Spinal cord (tissue), 10 donors: ENCODE measurements around the gene LSP1. TPM values are rescaled to one million over a fixed set of nuclear protein-coding genes. Genes with fewer than 3 reads are reported as not detected.
A peak's percentile ranks its signal among the peaks of the same experiment; 100 is the strongest.
"Not testable (repeated sequence)": the region's sequence is repeated elsewhere in the genome, so short reads cannot be mapped to it uniquely, and the experiment has no call there.

Experiments used
- DNase-seq, 6 donors: peaks; one replicate each; pipeline versions ENCODE4 v3.0.0 to v3.0.0-alpha.2; 2013 to 2015; ENCODE audit warnings: low spot score in 6 of 6, low read depth in 4 of 6
- H3K27ac ChIP-seq: one replicate; pipeline ENCODE4 v1.5.1; 2013; ENCODE audit warnings: low read depth, low read length, control low read depth
- H3K27me3 ChIP-seq: one replicate; pipeline ENCODE4 v1.6.1; 2013; ENCODE audit warnings: low read length; ENCODE audit not compliant: control insufficient read depth, insufficient read depth
- H3K36me3 ChIP-seq: one replicate; pipeline ENCODE4 v1.6.1; 2013; ENCODE audit warnings: low read length; ENCODE audit not compliant: control insufficient read depth, insufficient read depth
- H3K4me1 ChIP-seq: one replicate; pipeline ENCODE4 v1.6.1; 2013; ENCODE audit warnings: low read length; ENCODE audit not compliant: control insufficient read depth, insufficient read depth
- H3K4me3 ChIP-seq: one replicate; pipeline ENCODE4 v1.5.1; 2013; ENCODE audit warnings: low read depth, low read length, control low read depth
- H3K9me3 ChIP-seq: one replicate; pipeline ENCODE4 v1.6.1; 2013; ENCODE audit warnings: low read length; ENCODE audit not compliant: control insufficient read depth, insufficient read depth
- WGBS: methylation state at CpG from one replicate; pipeline ENCODE4 v1.1.5; 2013; ENCODE audit warnings: missing lambda C conversion rate; ENCODE audit not compliant: insufficient coverage; 5-methylcytosine and 5-hydroxymethylcytosine counted together
- polyA plus RNA-seq, 2 donors: library from polyadenylated mRNA; unstranded; fragments of 120-200 nt; gene quantifications; one replicate each; pipeline ENCODE4 v1.2.1, GENCODE V29; 2013; ENCODE audit not compliant: insufficient read length in 2 of 2
- small RNA-seq: library from RNA; depleted of rRNA; stranded (forward); fragments of <200 nt; gene quantifications from one replicate; pipeline ENCODE3, GENCODE V24; 2014; ENCODE audit warnings: low replicate concordance
- total RNA-seq, 2 donors: library from RNA; depleted of rRNA in 1 of 2; stranded (reverse); fragments of 120-200 nt in 1 of 2; fragments of >200 nt in 1 of 2; gene quantifications; one replicate each; pipeline versions ENCODE4 v1.2.3 to v1.2.4, GENCODE V29; 2013 to 2014
- donor health status: healthy.

Gene LSP1
- total and polyA plus RNA-seq, 4 donors: 2.1 to 10.6 (median 7.9) TPM

GRCh38 chr11:1939006-1939625, 86.2 kb downstream of the LSP1 start:
- H3K36me3 ChIP-seq: no peaks in the 10 kb centered on the region
- no peak overlapping the region for H3K4me3 ChIP-seq
- WGBS: 46% methylated on average over 13 of the region's 23 CpGs
- H3K4me1 ChIP-seq: peaks cover 12% of the 10 kb centered on the region
- DNase-seq: peak in 1 of 6 donors; percentile 59
- H3K9me3 ChIP-seq: no peaks in the 10 kb centered on the region
- peak overlapping the region; percentile 40 for H3K27ac ChIP-seq
- no peaks in the 10 kb centered on the region for H3K27me3 ChIP-seq

- H3K9me3 ChIP-seq, H3K36me3 ChIP-seq, H3K4me3 ChIP-seq, DNase-seq, H3K27me3 ChIP-seq: not testable (repeated sequence)
- WGBS: 73% methylated on average over 1 of the region's 1 CpG
- peak overlapping the region; percentile 16 for H3K27ac ChIP-seq
- H3K4me1 ChIP-seq: peaks cover 13% of the 10 kb centered on the region
Observed at GRCh38 chr11:1939788-1940187, 86.9 kb downstream of the LSP1 start.

Small RNA genes within 50 kb of the gene (small RNA-seq; reads per million reads assigned to genes)
- gene AC051649.1 (not detected), gene MIR4298 (not detected)

Other genes with a start within 250 kb of the LSP1 start
- not detected for gene KRTAP5-3, start 244.6 kb upstream of the LSP1 start, total RNA-seq
- gene KRTAP5-3, start 244.6 kb upstream of the LSP1 start, polyA plus RNA-seq: not detected
- not detected for gene KRTAP5-4, start 230.9 kb upstream of the LSP1 start, total RNA-seq
- under 1 TPM in 1 of 2 donors, not detected in 1; 0.32 TPM for gene KRTAP5-4, start 230.9 kb upstream of the LSP1 start, polyA plus RNA-seq
- gene KRTAP5-5, start 223.3 kb upstream of the LSP1 start, total RNA-seq: not detected
- gene KRTAP5-5, start 223.3 kb upstream of the LSP1 start, polyA plus RNA-seq: not detected
- not detected for gene KRTAP5-6, start 155.9 kb upstream of the LSP1 start, total RNA-seq
- not detected for gene KRTAP5-6, start 155.9 kb upstream of the LSP1 start, polyA plus RNA-seq
- 1 to 10 TPM; 3.4 to 5.9 TPM for gene IFITM10, start 102.5 kb upstream of the LSP1 start, total RNA-seq
- 10 to 100 TPM; 11.3 to 15.8 TPM for gene IFITM10, start 102.5 kb upstream of the LSP1 start, polyA plus RNA-seq
- 100 to 1,000 TPM; 160 to 170 TPM for gene CTSD, start 89.2 kb upstream of the LSP1 start, total RNA-seq
- gene CTSD, start 89.2 kb upstream of the LSP1 start, polyA plus RNA-seq: 100 to 1,000 TPM; 220 to 241 TPM
- gene SYT8, start 18.1 kb upstream of the LSP1 start, total RNA-seq: under 1 TPM in 1 of 2 donors, not detected in 1; 0.22 TPM
- under 1 TPM in 1 of 2 donors, not detected in 1; 0.09 TPM for gene SYT8, start 18.1 kb upstream of the LSP1 start, polyA plus RNA-seq
- gene TNNI2, start 14.1 kb upstream of the LSP1 start, total RNA-seq: 1 to 10 TPM in 1 of 2 donors, under 1 TPM in 1; 0.89 to 2.0 TPM
- 1 to 10 TPM in 1 of 2 donors, under 1 TPM in 1; 0.35 to 9.4 TPM for gene TNNI2, start 14.1 kb upstream of the LSP1 start, polyA plus RNA-seq
- not detected for gene PRR33, start 38.8 kb downstream of the LSP1 start, total RNA-seq
- gene PRR33, start 38.8 kb downstream of the LSP1 start, polyA plus RNA-seq: under 1 TPM; 0.08 to 0.21 TPM
- 10 to 100 TPM in 1 of 2 donors, 1 to 10 TPM in 1; 4.0 to 12.1 TPM for gene TNNT3, start 66.6 kb downstream of the LSP1 start, total RNA-seq
- gene TNNT3, start 66.6 kb downstream of the LSP1 start, polyA plus RNA-seq: 10 to 100 TPM in 1 of 2 donors, 1 to 10 TPM in 1; 2.8 to 14.8 TPM
- 10 to 100 TPM; 15.8 to 46.3 TPM for gene MRPL23, start 94.2 kb downstream of the LSP1 start, total RNA-seq
- gene MRPL23, start 94.2 kb downstream of the LSP1 start, polyA plus RNA-seq: 10 to 100 TPM; 74.4 to 77.3 TPM
- gene H19, start 144.8 kb downstream of the LSP1 start, total RNA-seq: 1,000 to 10,000 TPM; 1,209 to 1,727 TPM
- 100 to 1,000 TPM in 1 of 2 donors, 10 to 100 TPM in 1; 49.5 to 701 TPM for gene H19, start 144.8 kb downstream of the LSP1 start, polyA plus RNA-seq